GM10847 (cell line): Measurements from ENCODE around the gene RAD51B.

Source experiments
- POLR2A ChIP-seq: IDR thresholded peaks from 2 replicates; pipeline ENCODE4 v1.6.1; 2011; ENCODE audit not compliant: insufficient read length; ENCODE audit errors: extremely low read depth

The RAD51B gene

DNA sequence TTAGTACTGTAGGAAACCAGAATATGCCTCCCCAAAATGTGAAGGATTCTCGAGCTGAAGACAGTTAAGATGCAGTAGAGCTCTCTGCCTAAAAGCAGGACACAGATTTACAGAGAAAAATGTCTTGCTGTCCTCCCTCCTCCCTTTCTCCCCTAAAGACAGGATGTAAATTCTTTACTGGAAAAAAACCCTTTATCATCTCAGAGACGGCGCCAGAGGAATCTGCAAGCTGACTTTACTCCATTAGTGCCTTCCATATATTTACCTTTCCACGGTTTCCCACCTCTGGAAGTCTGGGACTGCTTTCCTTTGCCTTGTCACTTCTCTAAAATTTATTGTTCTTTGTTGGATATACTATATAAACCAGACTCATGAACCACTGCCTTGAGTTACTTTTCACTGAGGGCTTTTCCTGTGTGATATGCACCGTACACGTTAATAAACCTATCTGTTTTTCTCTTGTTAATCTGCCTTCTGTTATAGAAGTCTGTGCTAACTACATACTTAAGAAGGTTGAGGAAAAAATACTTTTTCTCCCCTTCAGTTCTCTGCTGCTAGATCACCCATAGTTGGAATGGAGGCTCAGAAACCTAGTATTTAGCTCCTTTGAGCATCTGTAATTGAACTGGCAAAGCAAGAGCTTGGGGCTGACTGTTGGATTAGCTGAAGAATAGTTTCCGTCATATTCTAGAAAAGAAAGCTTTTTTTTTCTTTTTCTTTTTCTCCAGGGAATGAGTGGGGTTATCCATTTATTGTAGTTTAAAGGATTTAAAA, 99.9 kb downstream of the RAD51B start:
- no peak for TF ChIP-seq POLR2A

DNA sequence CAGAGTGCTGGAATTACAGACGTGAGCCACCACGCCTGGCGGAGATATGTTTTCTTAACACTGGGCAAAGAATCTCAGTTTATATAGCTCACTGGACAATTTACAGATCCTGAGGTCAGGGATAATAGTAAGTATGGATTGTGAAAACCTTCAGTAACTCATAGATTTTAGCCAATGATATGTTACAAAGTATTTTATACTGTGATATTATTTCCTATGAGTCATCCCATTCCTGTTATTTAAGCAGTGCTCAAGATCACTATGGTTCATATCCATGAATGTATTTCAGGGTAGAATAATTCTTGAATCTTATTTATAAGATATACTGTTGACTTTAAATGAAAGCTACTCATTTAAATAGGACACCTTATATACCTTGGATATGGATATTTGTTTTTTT, 107.2 kb downstream of the RAD51B start:
- TF ChIP-seq POLR2A, result no peak

- no peak for TF ChIP-seq POLR2A
Observed at GRCh38 chr14:67927244-67927643, 107.7 kb downstream of the RAD51B start.

DNA sequence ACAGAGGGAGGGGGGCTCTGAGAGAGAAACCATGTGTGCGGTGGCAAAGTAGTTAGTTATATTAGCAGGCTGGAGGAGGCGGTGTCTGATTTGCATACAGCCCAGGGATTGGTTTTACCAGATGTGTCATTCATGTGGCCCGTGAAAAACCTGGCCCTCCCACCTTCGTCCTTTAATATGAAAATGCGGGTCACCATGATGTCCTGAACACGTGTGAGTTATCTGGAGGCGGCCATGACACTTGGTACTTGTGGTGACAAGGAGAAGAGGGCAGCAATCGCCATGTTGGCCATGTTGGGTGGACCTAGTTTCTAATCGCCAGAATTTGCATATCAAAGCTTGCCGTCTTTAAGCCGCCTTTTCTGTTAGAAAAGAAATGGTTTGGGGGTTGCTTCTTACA, 108.8 kb downstream of the RAD51B start:
- no peak for TF ChIP-seq POLR2A

GRCh38 chr14:67932708-67933246, 113.2 kb downstream of the RAD51B start:
- no peak for TF ChIP-seq POLR2A

DNA sequence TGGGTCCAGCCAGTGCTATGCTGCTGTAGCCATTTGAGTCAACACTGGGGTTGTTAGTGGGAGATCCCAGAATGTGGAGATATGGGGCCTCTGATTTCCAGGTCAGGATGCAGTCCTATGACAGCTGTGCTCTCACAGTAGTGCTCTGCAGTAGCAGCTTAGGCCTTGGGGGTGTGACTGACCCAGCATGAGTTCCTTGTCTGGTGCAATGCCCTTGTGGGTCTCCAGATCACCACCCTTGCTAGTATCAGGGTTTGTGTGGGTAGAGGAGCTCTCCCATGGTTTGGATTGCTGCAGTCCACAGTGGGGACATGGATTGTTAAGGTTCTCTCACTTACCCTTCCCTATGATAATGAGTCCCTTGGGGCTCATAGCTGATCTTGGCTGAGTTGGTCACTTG, 113.7 kb downstream of the RAD51B start:
- no peak for TF ChIP-seq POLR2A

GRCh38 chr14:67934087-67934486, 114.5 kb downstream of the RAD51B start:
- no peak for TF ChIP-seq POLR2A

DNA sequence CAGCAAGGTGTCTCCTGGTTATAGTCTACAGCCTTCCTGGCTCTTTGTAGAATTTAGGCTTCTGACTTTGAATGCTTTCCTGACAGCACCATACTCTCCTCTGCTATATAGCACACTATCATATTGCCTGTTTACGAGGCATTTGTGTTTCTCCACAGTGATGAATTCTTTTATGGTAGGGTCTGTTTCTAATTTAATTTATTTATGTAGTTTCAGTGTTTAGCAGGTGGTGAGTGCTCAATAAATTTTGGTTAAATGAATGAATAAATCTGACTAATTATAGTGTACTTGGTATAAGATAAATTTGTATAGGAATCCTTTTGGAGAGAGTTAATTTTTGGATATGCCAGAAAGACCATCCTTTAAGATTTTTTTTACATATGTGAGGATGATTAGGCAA, 115.3 kb downstream of the RAD51B start:
- no peak for TF ChIP-seq POLR2A

GRCh38 chr14:67935371-67935770, 115.8 kb downstream of the RAD51B start:
- TF ChIP-seq POLR2A, result no peak

GRCh38 chr14:67938071-67938470, 118.5 kb downstream of the RAD51B start:
- no peak for TF ChIP-seq POLR2A

GRCh38 chr14:67940486-67941455, 121.2 kb downstream of the RAD51B start:
- TF ChIP-seq POLR2A, result no peak

DNA sequence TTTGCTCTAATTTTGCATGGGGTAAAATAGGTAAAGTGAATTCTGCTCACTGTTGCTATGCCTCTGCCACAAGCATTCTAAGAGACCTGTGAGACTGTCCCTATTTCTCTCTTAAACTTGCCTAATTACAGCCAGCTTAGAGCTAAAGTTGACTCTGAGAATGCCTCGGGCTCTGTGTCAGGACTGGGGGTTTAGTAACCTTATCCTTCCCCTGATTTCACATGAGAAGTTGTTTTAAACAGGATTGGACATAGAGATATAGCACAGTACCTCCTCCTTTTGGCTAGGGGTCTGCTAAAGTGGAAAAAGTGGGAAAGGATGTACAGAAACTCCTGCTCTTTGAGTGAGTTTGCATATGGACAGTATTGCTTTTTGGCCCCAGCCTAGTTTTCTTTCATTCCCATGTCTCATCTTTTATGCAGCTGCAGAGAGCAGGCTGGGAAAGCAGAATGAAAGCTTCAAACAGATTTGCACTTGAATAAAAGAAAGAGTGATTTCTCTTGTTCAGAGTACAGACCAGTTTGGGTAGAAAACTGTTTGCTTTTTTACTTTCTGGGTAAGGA, 122.0 kb downstream of the RAD51B start:
- no peak for TF ChIP-seq POLR2A

DNA sequence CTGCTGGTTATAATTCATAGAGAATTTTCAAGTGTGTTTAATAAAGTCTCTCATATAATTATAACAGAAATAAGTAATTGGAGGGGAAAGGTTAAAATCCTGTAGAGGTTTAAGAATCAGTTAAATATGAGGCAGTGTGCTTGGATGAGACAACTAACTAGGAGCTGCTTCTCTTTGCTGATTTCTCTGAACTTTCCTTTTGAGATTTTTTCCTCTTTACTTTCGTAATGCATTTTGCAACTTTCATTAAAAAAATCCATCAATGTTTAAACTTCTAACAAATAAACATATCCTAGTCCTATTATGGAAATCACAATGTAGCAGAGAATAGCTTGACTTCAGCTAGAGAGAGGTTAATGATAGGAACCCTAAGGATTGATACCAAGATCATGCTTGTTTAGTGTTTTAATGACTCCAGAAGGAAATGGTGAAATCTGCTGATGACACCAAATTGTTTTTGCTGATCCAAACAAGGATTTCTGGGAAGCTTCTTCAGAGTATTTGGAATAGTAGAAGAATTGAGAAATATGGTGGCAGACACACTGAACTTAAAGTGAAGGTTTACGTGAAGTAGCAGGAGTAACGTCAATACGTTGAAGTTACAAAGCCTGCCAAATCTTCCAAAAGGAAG, 122.6 kb downstream of the RAD51B start:
- TF ChIP-seq POLR2A, result no peak

GRCh38 chr14:67943947-67944346, 124.4 kb downstream of the RAD51B start:
- TF ChIP-seq POLR2A, result no peak

- TF ChIP-seq POLR2A, result no peak
Observed at GRCh38 chr14:67944605-67945004, 125.0 kb downstream of the RAD51B start.
